PC-3 (cell line): ENCODE results near the gene THOC1.

Experiments used
- CTCF ChIP-seq: fragments of 300-600 bp; sonication (generic); conservative IDR thresholded peaks from 2 replicates; pipeline ENCODE4 v1.5.1; 2017; ENCODE audit warnings: antibody characterized with exemption, low read depth, mild to moderate bottlenecking, low read length
- EZH2phosphoT487 ChIP-seq: fragments of 300-600 bp; sonication (generic); IDR thresholded peaks from 2 replicates; pipeline ENCODE4 v1.6.1; 2018; ENCODE audit warnings: mild to moderate bottlenecking, antibody characterized with exemption, low read length, borderline replicate concordance

GRCh38 chr18:260547-260946 lies 7.3 kb downstream of the THOC1 start:
- TF ChIP-seq CTCF = no peak
- no peak for TF ChIP-seq EZH2phosphoT487
